Karpas-422 (cell line): ENCODE measurements around the gene C11orf54. TPM values are rescaled to one million over a fixed set of nuclear protein-coding genes. Genes with fewer than 3 reads are reported as not detected.

Source experiments
- DNase-seq: peaks from one replicate; pipeline ENCODE4 v3.0.0-alpha.2; 2015
- H2AFZ ChIP-seq: fragments of 200-600 bp; sonication (generic); 2 replicates; pipeline ENCODE4 v1.6.1; 2014; ENCODE audit warnings: antibody characterized with exemption, low read length, mixed read lengths
- H3K27ac ChIP-seq: fragments of 200-600 bp; sonication (generic); 2 replicates; pipeline ENCODE4 v1.5.1; 2014; ENCODE audit warnings: mild to moderate bottlenecking, low read length, moderate library complexity
- H3K27me3 ChIP-seq: fragments of 200-600 bp; sonication (generic); 2 replicates; pipeline ENCODE4 v1.6.1; 2014; ENCODE audit warnings: low read length, mixed read lengths
- H3K36me3 ChIP-seq: fragments of 200-600 bp; sonication (generic); 2 replicates; pipeline ENCODE4 v1.6.1; 2014; ENCODE audit warnings: low read length, mixed read lengths; ENCODE audit not compliant: insufficient read depth
- H3K4me1 ChIP-seq: fragments of 200-600 bp; sonication (generic); 2 replicates; pipeline ENCODE4 v1.6.1; 2014; ENCODE audit warnings: mild to moderate bottlenecking, low read length, mixed read lengths
- H3K4me2 ChIP-seq: fragments of 200-600 bp; sonication (generic); 2 replicates; pipeline ENCODE4 v1.6.1; 2014; ENCODE audit warnings: low read length, low read depth, mild to moderate bottlenecking; ENCODE audit not compliant: poor library complexity, severe bottlenecking
- H3K4me3 ChIP-seq: fragments of 200-600 bp; sonication (generic); 2 replicates; pipeline ENCODE4 v1.5.1; 2014; ENCODE audit warnings: mild to moderate bottlenecking, antibody characterized with exemption, low read length, mixed read lengths
- H3K79me2 ChIP-seq: fragments of 200-600 bp; sonication (generic); 2 replicates; pipeline ENCODE4 v1.6.1; 2014; ENCODE audit warnings: mild to moderate bottlenecking, low read length, mixed read lengths
- H3K9ac ChIP-seq: fragments of 200-600 bp; sonication (generic); 2 replicates; pipeline ENCODE4 v1.6.0; 2014; ENCODE audit warnings: low read length
- H3K9me2 ChIP-seq: fragments of 200-600 bp; sonication (generic), shearing (Covaris generic); replicated peaks from 2 replicates; pipeline ENCODE4 v1.6.0; 2014; ENCODE audit warnings: mild to moderate bottlenecking, low read length, moderate library complexity; ENCODE audit not compliant: insufficient read depth
- H3K9me3 ChIP-seq: fragments of 300-700, 200-600 bp; sonication (generic); 2 replicates; pipeline ENCODE4 v1.6.1; 2014; ENCODE audit warnings: low read length, mixed read lengths
- H4K20me1 ChIP-seq: fragments of 200-600 bp; sonication (generic); 2 replicates; pipeline ENCODE4 v1.6.1; 2014; ENCODE audit warnings: mild to moderate bottlenecking, antibody characterized with exemption, low read length, low read depth; ENCODE audit not compliant: insufficient read depth
- total RNA-seq: library from RNA; depleted of rRNA; stranded (reverse); fragments of >200 nt; shearing (Covaris generic); gene quantifications from 2 replicates; pipeline ENCODE4 v1.2.3, GENCODE V29; 2014; ENCODE audit warnings: low replicate concordance

Gene C11orf54
- total RNA-seq, 1 experiment from 2014 or later = 81.4 TPM

DNA sequence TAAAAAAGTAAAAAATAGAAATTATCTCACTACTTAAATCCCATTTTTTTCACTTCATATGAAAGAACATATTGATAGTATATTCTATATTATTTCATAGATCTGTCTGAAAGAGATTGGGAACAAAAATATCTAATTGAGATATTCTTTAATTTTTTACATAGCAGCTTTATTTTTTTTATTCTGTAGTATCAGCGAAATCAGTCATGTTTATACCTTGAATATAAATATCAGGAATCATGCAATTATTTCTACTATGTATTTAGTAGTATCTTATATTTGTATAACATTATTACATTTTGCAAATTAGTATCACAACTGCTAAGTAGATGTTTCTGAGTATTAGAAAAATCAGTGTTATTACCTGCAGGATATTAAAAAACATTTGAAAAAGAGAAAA, 20.4 kb downstream of the C11orf54 start:
- Histone ChIP-seq H3K79me2 (no peaks in the 10 kb centered on the region), H3K27ac (no peak overlapping the region), H3K4me2 (no peak overlapping the region), H3K36me3 (peaks cover 42% of the 10 kb centered on the region), H4K20me1 (no peaks in the 10 kb centered on the region), H3K9ac (no peak overlapping the region), H3K9me3 (no peaks in the 10 kb centered on the region; the same call in 1 of the 2 replicates), H3K9me2 (no peaks in the 10 kb centered on the region), H3K27me3 (no peaks in the 10 kb centered on the region), H3K4me3 (no peak overlapping the region), H2AFZ (no peak overlapping the region), H3K4me1 (no peaks in the 10 kb centered on the region)
- no peak for DNase-seq

DNA sequence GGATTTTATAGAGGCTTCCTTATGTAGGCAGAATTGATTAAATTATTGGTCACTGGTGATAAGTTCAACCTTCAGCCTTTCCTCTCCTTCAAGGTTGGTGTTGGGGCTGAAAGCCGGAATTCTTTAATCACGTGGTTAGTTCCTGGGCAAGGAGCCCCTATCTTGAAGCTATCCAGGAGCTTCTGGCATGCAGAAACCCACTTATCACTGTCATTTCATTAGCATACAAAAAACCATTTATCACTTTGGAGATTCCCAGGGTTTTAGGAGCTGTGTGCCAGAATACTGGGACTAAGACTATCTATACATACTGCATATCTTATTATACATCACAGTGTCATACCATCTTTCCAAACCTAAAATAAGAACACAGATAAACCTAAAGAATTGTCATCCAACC, 24.1 kb downstream of the C11orf54 start:
- no peak overlapping the region for H3K27ac ChIP-seq
- no peak for DNase-seq
- no peak overlapping the region for H3K4me2 ChIP-seq
- H3K36me3 ChIP-seq = peaks cover 26% of the 10 kb centered on the region
- no peak overlapping the region for H3K9ac ChIP-seq
- H3K4me1 ChIP-seq = no peaks in the 10 kb centered on the region
- H3K9me3 ChIP-seq = peaks cover 3% of the 10 kb centered on the region; the same call in 1 of the 2 replicates
- H3K4me3 ChIP-seq = no peak overlapping the region
- no peaks in the 10 kb centered on the region for H3K27me3 ChIP-seq
- H4K20me1 ChIP-seq = no peaks in the 10 kb centered on the region
- no peak overlapping the region for H2AFZ ChIP-seq
- H3K9me2 ChIP-seq = no peaks in the 10 kb centered on the region
- H3K79me2 ChIP-seq = no peaks in the 10 kb centered on the region

DNA sequence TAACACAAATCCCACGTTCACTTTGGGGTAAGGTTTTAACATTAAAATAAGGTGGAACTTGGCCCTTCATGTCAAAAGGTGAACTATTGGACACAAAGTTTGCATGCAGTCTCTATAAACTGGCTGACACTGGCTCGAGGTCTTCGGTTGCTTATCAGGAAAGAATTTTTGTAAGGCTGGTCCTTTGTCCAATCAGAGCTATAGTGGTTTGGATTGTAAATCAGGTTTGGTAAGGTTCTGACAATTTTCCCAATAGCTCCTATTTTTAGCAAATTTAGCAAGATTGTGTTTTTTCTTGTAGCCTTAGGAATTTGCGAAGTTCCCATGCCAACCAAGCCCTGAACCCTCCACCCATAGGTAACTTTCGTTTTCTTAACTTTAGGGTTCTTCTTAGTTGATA, 25.0 kb downstream of the C11orf54 start:
- H3K4me2 ChIP-seq = no peak overlapping the region
- H3K79me2 ChIP-seq = no peaks in the 10 kb centered on the region
- peaks cover 3% of the 10 kb centered on the region; the same call in 1 of the 2 replicates for H3K9me3 ChIP-seq
- H3K27ac ChIP-seq = no peak overlapping the region
- DNase-seq = no peak
- no peaks in the 10 kb centered on the region for H4K20me1 ChIP-seq
- H3K36me3 ChIP-seq = peaks cover 18% of the 10 kb centered on the region
- no peaks in the 10 kb centered on the region for H3K4me1 ChIP-seq
- no peak overlapping the region for H2AFZ ChIP-seq
- H3K27me3 ChIP-seq = no peaks in the 10 kb centered on the region
- H3K4me3 ChIP-seq = no peak overlapping the region
- H3K9me2 ChIP-seq = no peaks in the 10 kb centered on the region
- H3K9ac ChIP-seq = no peak overlapping the region

DNA sequence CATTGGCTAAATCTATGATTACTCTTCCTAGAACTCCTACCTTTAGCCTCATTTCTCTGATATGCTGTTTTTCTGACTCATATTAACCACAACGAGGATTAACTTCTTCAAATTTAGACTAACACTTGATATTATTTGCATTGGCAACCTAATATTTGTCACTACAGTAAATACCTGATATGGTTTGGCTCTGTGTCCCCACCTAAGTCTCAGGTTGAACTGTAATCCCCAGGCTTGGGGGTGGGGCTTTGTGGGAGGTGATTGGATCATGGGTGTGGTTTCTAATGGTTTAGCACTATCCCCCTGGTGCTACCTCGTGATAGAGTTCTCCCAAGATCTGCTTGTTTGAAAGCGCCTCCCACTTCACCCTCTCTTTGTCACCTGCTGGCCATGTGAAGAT, 25.5 kb downstream of the C11orf54 start:
- Histone ChIP-seq H3K4me1 (no peaks in the 10 kb centered on the region), H3K4me2 (no peak overlapping the region)
- no peak for DNase-seq

DNA sequence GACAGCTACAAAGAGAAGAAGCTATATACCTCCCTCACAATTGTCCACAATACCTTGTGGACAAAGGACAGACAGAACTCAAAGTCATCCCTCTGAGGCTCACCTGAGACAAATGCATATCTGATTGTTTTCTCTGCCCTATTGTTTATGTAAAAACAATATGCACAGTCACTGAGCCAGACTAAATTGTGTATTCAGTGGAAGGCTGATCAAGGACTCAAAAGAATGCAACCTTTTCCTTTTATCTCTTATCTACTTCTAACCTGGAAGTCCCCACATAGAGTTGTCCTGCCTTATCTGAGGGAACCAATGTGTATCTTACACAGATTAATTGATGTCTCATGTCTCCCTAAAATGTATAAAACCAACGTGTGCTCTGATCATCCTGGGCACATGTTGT, 28.7 kb downstream of the C11orf54 start:
- Histone ChIP-seq H3K4me1 (no peaks in the 10 kb centered on the region), H3K79me2 (no peaks in the 10 kb centered on the region), H3K4me3 (no peak overlapping the region), H3K9me2 (no peaks in the 10 kb centered on the region), H3K27me3 (no peaks in the 10 kb centered on the region), H3K9me3 (peaks cover 3% of the 10 kb centered on the region; the same call in 1 of the 2 replicates), H3K27ac (no peak overlapping the region), H3K9ac (no peak overlapping the region), H3K4me2 (no peak overlapping the region), H3K36me3 (no peaks in the 10 kb centered on the region; the same call in 1 of the 2 replicates), H2AFZ (no peak overlapping the region), H4K20me1 (no peaks in the 10 kb centered on the region)
- no peak for DNase-seq

More for the DNA sequence above, 25.5 kb downstream of the C11orf54 start:
- H3K9me2 ChIP-seq = no peaks in the 10 kb centered on the region
- H3K79me2 ChIP-seq = no peaks in the 10 kb centered on the region
- peaks cover 14% of the 10 kb centered on the region for H3K36me3 ChIP-seq
- no peaks in the 10 kb centered on the region for H4K20me1 ChIP-seq
- no peaks in the 10 kb centered on the region for H3K27me3 ChIP-seq
- no peak overlapping the region for H3K4me3 ChIP-seq
- H3K27ac ChIP-seq = no peak overlapping the region
- H3K9me3 ChIP-seq = peaks cover 3% of the 10 kb centered on the region; the same call in 1 of the 2 replicates
- H3K9ac ChIP-seq = no peak overlapping the region
- no peak overlapping the region for H2AFZ ChIP-seq

DNA sequence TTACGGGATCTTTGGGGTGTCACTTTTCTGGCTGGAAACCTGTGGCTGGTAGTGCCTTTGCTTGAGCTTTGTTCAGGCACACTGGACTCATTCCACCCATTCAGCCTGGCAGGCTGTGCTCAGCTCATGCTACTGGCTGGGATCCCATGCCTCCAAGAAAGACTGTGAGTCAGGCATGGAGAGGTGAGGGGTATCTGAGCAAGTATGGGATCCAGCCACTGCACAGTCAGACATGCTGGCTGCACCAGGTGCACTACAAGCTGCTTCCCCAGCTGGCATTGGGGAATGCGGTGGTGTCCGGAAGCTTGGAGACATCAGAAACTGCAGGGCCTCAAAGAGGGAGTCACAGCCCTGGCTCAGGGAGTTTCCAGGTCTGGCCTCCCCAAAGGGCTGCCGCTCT, 30.7 kb downstream of the C11orf54 start:
- no peaks in the 10 kb centered on the region for H3K4me1 ChIP-seq
- H3K9ac ChIP-seq = no peak overlapping the region
- H3K9me3 ChIP-seq = peaks cover 1% of the 10 kb centered on the region; the same call in 1 of the 2 replicates
- H2AFZ ChIP-seq = no peak overlapping the region
- no peak overlapping the region for H3K4me3 ChIP-seq
- no peak overlapping the region for H3K27ac ChIP-seq
- DNase-seq = no peak
- H3K4me2 ChIP-seq = no peak overlapping the region
- no peaks in the 10 kb centered on the region for H3K36me3 ChIP-seq
- no peaks in the 10 kb centered on the region for H3K27me3 ChIP-seq
- H3K79me2 ChIP-seq = peaks cover 3% of the 10 kb centered on the region; the same call in 1 of the 2 replicates
- no peaks in the 10 kb centered on the region for H4K20me1 ChIP-seq
- no peaks in the 10 kb centered on the region for H3K9me2 ChIP-seq

DNA sequence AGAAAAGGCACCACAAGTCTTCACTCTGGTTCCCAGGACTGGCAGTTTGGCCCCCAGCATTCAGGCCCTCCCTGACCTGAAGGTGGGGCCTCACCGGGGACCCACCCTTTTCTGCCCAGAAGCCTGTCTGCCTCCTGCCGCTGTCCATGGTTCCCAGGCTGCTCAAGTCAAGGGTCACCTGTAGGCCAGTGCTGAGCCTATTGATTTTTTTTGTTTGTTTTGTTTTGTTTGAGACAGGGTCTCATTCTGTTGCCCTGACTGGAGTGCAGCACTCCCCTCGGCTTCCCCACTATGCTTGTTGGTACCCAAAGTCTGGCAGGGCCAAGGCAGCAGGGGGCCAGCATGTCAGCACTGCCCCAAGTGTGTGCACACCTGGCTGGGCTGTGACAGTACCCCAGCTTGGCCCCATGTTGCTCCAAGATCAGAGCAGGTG, 31.6 kb downstream of the C11orf54 start:
- H4K20me1 ChIP-seq = no peaks in the 10 kb centered on the region
- no peaks in the 10 kb centered on the region for H3K4me1 ChIP-seq
- no peaks in the 10 kb centered on the region for H3K9me3 ChIP-seq
- H3K4me3 ChIP-seq = no peak overlapping the region
- no peak overlapping the region for H3K27ac ChIP-seq
- H3K4me2 ChIP-seq = no peak overlapping the region
- H3K36me3 ChIP-seq = no peaks in the 10 kb centered on the region
- no peak for DNase-seq
- H3K79me2 ChIP-seq = peaks cover 3% of the 10 kb centered on the region; the same call in 1 of the 2 replicates
- no peaks in the 10 kb centered on the region for H3K27me3 ChIP-seq
- H2AFZ ChIP-seq = no peak overlapping the region
- H3K9ac ChIP-seq = no peak overlapping the region
- no peaks in the 10 kb centered on the region for H3K9me2 ChIP-seq

DNA sequence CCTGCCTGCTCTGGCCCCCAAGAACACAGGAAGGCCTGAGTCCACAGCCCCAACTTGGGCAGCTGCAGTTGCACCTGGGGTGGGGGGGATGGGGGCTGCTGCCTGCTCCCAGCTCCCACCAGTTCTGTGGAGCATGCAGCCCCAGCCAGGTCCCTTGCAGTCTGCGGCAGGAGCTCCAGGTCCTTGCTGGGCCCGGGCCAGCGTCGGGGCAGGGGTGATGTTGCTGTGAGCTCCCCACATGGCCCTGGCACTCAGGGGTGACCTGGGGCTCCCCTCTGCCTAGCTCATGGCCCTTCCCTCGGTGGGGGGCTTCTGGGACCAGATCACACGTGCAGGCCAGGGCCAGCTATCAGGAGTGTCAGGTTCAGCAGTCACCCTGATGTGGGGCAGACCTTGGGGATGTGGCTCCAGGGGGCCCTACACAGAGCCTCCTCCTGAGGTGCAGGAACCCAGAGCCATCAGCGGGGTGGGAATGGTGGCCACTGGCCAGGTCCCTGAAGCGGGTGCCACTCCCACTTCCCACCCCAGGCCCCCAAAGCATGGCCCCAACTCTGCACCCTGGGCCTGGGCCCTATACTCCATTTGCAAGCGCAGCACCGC, 32.2 kb downstream of the C11orf54 start:
- H3K9me3 ChIP-seq = no peaks in the 10 kb centered on the region
- H4K20me1 ChIP-seq = no peaks in the 10 kb centered on the region
- no peak for DNase-seq
- no peak overlapping the region for H3K9ac ChIP-seq
- no peak overlapping the region for H2AFZ ChIP-seq
- no peak overlapping the region for H3K4me3 ChIP-seq
- no peak overlapping the region for H3K27ac ChIP-seq
- no peaks in the 10 kb centered on the region for H3K27me3 ChIP-seq
- H3K9me2 ChIP-seq = no peaks in the 10 kb centered on the region
- peaks cover 3% of the 10 kb centered on the region; the same call in 1 of the 2 replicates for H3K79me2 ChIP-seq
- no peak overlapping the region for H3K4me2 ChIP-seq
- no peaks in the 10 kb centered on the region for H3K36me3 ChIP-seq
- H3K4me1 ChIP-seq = no peaks in the 10 kb centered on the region
